HG02981 (cell line): ENCODE data around the gene DNAJC16.
"Not testable (repeated sequence)": the region's sequence is repeated elsewhere in the genome, so short reads cannot be mapped to it uniquely, and the experiment has no call there.

Source experiments
- ATAC-seq: cut with Tn5 transposase; IDR thresholded peaks from one replicate; pipeline ENCODE4 v1.9.1; 2021; ENCODE audit warnings: mild to moderate bottlenecking, moderate library complexity; ENCODE audit not compliant: unreplicated experiment

DNAJC16 gene

GRCh38 chr1:15526490-15527339 is at the start of gene DNAJC16:
DNAJC16 (plus strand) TSS chr1:15526848; CDS start chr1:15529106, 2,258 bp downstream.
- ATAC-seq: peak; percentile 48

- no peak for ATAC-seq
Measured at GRCh38 chr1:15476927-15477326, 49.7 kb upstream of the DNAJC16 start.

GRCh38 chr1:15477646-15478212 is 48.9 kb upstream of the DNAJC16 start:
- ATAC-seq: no peak

- ATAC-seq: no peak
Measured at GRCh38 chr1:15479654-15480347, 46.8 kb upstream of the DNAJC16 start.

- not testable (repeated sequence) for ATAC-seq
Measured at GRCh38 chr1:15482455-15482854, 44.2 kb upstream of the DNAJC16 start.

GRCh38 chr1:15482983-15483543 is 43.6 kb upstream of the DNAJC16 start:
- not testable (repeated sequence) for ATAC-seq

GRCh38 chr1:15483971-15484370 is 42.7 kb upstream of the DNAJC16 start:
- ATAC-seq: no peak

- not testable (repeated sequence) for ATAC-seq
Measured at GRCh38 chr1:15484443-15484842, 42.2 kb upstream of the DNAJC16 start.

GRCh38 chr1:15485636-15486035 is 41.0 kb upstream of the DNAJC16 start:
- no peak for ATAC-seq

GRCh38 chr1:15486844-15487610 is 39.6 kb upstream of the DNAJC16 start:
- not testable (repeated sequence) for ATAC-seq

- ATAC-seq: no peak
Measured at GRCh38 chr1:15488371-15488770, 38.3 kb upstream of the DNAJC16 start.

GRCh38 chr1:15489052-15489736 is 37.5 kb upstream of the DNAJC16 start:
- ATAC-seq: no peak

GRCh38 chr1:15491010-15491409 is 35.6 kb upstream of the DNAJC16 start:
- not testable (repeated sequence) for ATAC-seq

- ATAC-seq: no peak
Measured at GRCh38 chr1:15492596-15492995, 34.1 kb upstream of the DNAJC16 start.

GRCh38 chr1:15493869-15494390 is 32.7 kb upstream of the DNAJC16 start:
- no peak for ATAC-seq

- ATAC-seq: no peak
Measured at GRCh38 chr1:15500184-15501178, 26.2 kb upstream of the DNAJC16 start.

GRCh38 chr1:15501208-15502032 is 25.2 kb upstream of the DNAJC16 start:
- no peak for ATAC-seq

GRCh38 chr1:15504436-15504835 is 22.2 kb upstream of the DNAJC16 start:
- ATAC-seq: no peak
